GM19452 (cell line): ENCODE measurements around the gene RXFP3.

ENCODE experiments used
- ATAC-seq: cut with Tn5 transposase; IDR thresholded peaks from one replicate; pipeline ENCODE4 v1.9.1; 2021; ENCODE audit not compliant: unreplicated experiment

The RXFP3 gene

GRCh38 chr5:33978306-33978705, 42.1 kb downstream of the RXFP3 start:
- ATAC-seq, result no peak

- no peak for ATAC-seq
Measured at GRCh38 chr5:33980030-33980429, 43.8 kb downstream of the RXFP3 start.

GRCh38 chr5:33981408-33982162, 45.4 kb downstream of the RXFP3 start:
- ATAC-seq, result no peak

GRCh38 chr5:33984178-33984577, 48.0 kb downstream of the RXFP3 start:
- ATAC-seq, result no peak

GRCh38 chr5:33984671-33985124, 48.5 kb downstream of the RXFP3 start, which contains the start of gene SLC45A2:
TSS of gene SLC45A2 (minus strand) at chr5:33984693. CDS start at chr5:33984583, 110 bp downstream.
- ATAC-seq, result no peak

- ATAC-seq, result no peak
Measured at GRCh38 chr5:33985447-33985846, 49.3 kb downstream of the RXFP3 start.
